Measurements from ENCODE around the gene AFAP1. TPM values are rescaled to one million over a fixed set of nuclear protein-coding genes. Genes with fewer than 3 reads are reported as not detected.

AFAP1 gene
- total and polyA plus RNA-seq, 2 of the 8 experiments (the other 6 are each of a cell fraction or from before 2014, with no cell fraction given), result 3.6 to 18.2 TPM

DNA sequence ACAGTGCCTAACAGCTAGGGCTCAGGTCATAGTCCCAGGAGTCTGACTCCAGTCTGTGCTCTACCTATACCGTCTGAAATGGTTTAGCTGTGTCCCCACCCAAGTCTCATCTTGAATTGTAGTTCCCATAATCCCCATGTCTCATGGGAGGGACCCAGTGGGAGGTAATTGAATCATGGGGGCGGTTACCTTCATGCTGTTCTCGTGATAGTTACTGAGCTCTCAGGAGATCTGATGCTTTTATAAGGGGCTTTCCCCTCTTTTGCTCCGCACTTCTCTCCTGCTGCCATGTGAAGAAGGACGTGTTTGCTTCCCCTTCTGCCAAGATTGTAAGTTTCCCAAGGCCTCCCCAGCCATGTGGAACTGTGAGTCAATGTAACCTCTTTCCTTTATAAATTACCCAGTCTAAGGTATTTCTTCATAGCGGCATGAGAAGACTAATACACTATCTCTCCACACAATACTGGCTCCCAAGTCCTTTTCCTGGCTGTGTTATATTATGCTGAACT, 110.8 kb downstream of the AFAP1 start:
- POLR2A ChIA-PET (ENCODE audit: partially characterized antibody), result interaction anchor here (1.3 kb wide), 1 partner anchor 10 kb away, joined by 4 read pairs; no protein-coding TSS in a partner anchor

More for the DNA sequence above, 110.8 kb downstream of the AFAP1 start:
- 88% methylated on average over 6 of the region's 6 CpGs; no CpG with 5 or more reads in 1 of the 2 experiments for WGBS, 2 experiments (ENCODE audit: extremely low coverage in 1 of 2, insufficient coverage in 1 of 2, insufficient read length in 1 of 2, insufficient replicate concordance in 2 of 2, low coverage in 1 of 2, low lambda C conversion rate in 2 of 2, missing lambda C conversion rate in 1 of 2)
- Histone ChIP-seq H3K4me3 (ENCODE audit: extremely low read depth in 1 of 4, insufficient read depth in 2 of 4, low read depth in 3 of 4, low read length in 4 of 4) (no peak overlapping the region), H2BK15ac (ENCODE audit: low read length) (no peak overlapping the region), H3K23me2 (ENCODE audit: low read depth, low read length) (no peaks in the 10 kb centered on the region; the same call in 1 of the 2 replicates), H4K20me1 (replicated peaks in 1 of 2; ENCODE audit: control insufficient read depth in 1 of 2, insufficient read depth in 2 of 2, low read length in 2 of 2) (no peaks in the 10 kb centered on the region), H3K79me1 (ENCODE audit: low read depth, low read length) (no peaks in the 10 kb centered on the region), H3K56ac (replicated peaks; ENCODE audit: insufficient read length, low read depth, low read length) (no peak overlapping the region), H2BK20ac (ENCODE audit: low read length) (no peak overlapping the region), H4K5ac (ENCODE audit: insufficient read length, low read depth, low read length) (no peak overlapping the region), H3K79me2 (ENCODE audit: control insufficient read depth in 1 of 2, insufficient read depth in 2 of 2, low read length in 2 of 2) (no peaks in the 10 kb centered on the region), H3K14ac (ENCODE audit: insufficient read length) (no peak overlapping the region), H4K91ac (replicated peaks; ENCODE audit: insufficient read length, low read length) (no peak overlapping the region), H3K36me3 (ENCODE audit: control insufficient read depth in 2 of 4, insufficient read depth in 4 of 4, low read length in 3 of 4) (no peaks in the 10 kb centered on the region), H3K4me2 (ENCODE audit: insufficient read depth in 1 of 2, low read depth in 2 of 2, low read length in 2 of 2) (no peak overlapping the region), H3K9ac (replicated peaks in 1 of 4; ENCODE audit: extremely low read depth in 1 of 4, low read depth in 3 of 4, low read length in 3 of 4) (no peak overlapping the region), H2BK12ac (ENCODE audit: low read depth, low read length) (no peak overlapping the region), H2BK5ac (ENCODE audit: low read depth, low read length) (no peak overlapping the region), H2AK5ac (ENCODE audit: low read depth, low read length) (no peak overlapping the region), H3K18ac (ENCODE audit: extremely low read depth, low read length) (no peak overlapping the region), H3K9me3 (ENCODE audit: insufficient read depth in 2 of 2, low read depth in 1 of 2, low read length in 1 of 2) (no peaks in the 10 kb centered on the region), H3K27me3 (replicated peaks in 1 of 4; ENCODE audit: control insufficient read depth in 3 of 4, extremely low read depth in 1 of 4, insufficient read depth in 3 of 4, low read length in 3 of 4) (no peaks in the 10 kb centered on the region), H3K23ac (ENCODE audit: insufficient read length) (no peak overlapping the region), H4K8ac (ENCODE audit: extremely low read depth, insufficient read depth, low read length) (no peak overlapping the region), H3K4me1 (replicated peaks in 1 of 4; ENCODE audit: control insufficient read depth in 3 of 4, insufficient read depth in 4 of 4, low read length in 3 of 4) (peaks cover 0 to 9% (median 5%) of the 10 kb centered on the region in 4 experiments; a peak in 4 of 7 replicates), H2BK120ac (replicated peaks; ENCODE audit: low read depth, low read length) (no peak overlapping the region), H2AFZ (ENCODE audit: low read length) (no peak overlapping the region), H3K27ac (ENCODE audit: low read depth, low read length) (no peak overlapping the region), H3K4ac (replicated peaks; ENCODE audit: insufficient read length, low read depth, low read length) (no peak overlapping the region)
- TF ChIP-seq POLR2AphosphoS5 (IDR thresholded peaks at IDR 0.05; ENCODE audit: low read depth, low read length), result no peak
- CTCF ChIA-PET (ENCODE audit: partially characterized antibody), result interaction anchor here (0.6 to 3.9 kb wide), 7 partner anchors 15 to 137 kb away, joined by 3 to 22 read pairs (median 4); no protein-coding TSS in a partner anchor
- FAIRE-seq (no peak), DNase-seq (ENCODE audit: low read depth in 1 of 2, low spot score in 2 of 2) (no peak)

Measured in H1 (cell line).